SJCRH30 (cell line): Measurements from ENCODE around the gene SESN1. TPM values are rescaled to one million over a fixed set of nuclear protein-coding genes. Genes with fewer than 3 reads are reported as not detected.

ENCODE experiments used
- DNase-seq, 2 experiments: peaks; one replicate each; pipeline ENCODE4 v3.0.0-alpha.2; 2015 to 2020
- H3K27ac ChIP-seq: fragments of 250-450 bp; sonication (Bioruptor Pico); 2 replicates; pipeline ENCODE4 v1.5.1; 2020; ENCODE audit warnings: mild to moderate bottlenecking, moderate library complexity
- H3K27me3 ChIP-seq: fragments of 250-450 bp; sonication (Bioruptor Pico); 2 replicates; pipeline ENCODE4 v1.5.1; 2020; ENCODE audit warnings: mild to moderate bottlenecking, moderate library complexity
- H3K36me3 ChIP-seq: fragments of 250-450 bp; sonication (Bioruptor Pico); 2 replicates; pipeline ENCODE4 v1.5.1; 2020; ENCODE audit warnings: mild to moderate bottlenecking, moderate library complexity
- H3K4me1 ChIP-seq: fragments of 250-450 bp; sonication (Bioruptor Pico); 2 replicates; pipeline ENCODE4 v1.5.1; 2020; ENCODE audit warnings: mild to moderate bottlenecking, moderate library complexity
- H3K4me3 ChIP-seq: fragments of 250-450 bp; sonication (Bioruptor Pico); 2 replicates; pipeline ENCODE4 v1.5.1; 2020; ENCODE audit warnings: mild to moderate bottlenecking, moderate library complexity
- H3K9me3 ChIP-seq: fragments of 250-450 bp; sonication (Bioruptor Pico); replicated peaks from 2 replicates; pipeline ENCODE4 v1.5.1; 2020; ENCODE audit warnings: mild to moderate bottlenecking, moderate library complexity
- total RNA-seq: library from RNA; depleted of rRNA; stranded (reverse); fragments of >200 nt; shearing (Covaris generic); gene quantifications from 2 replicates; pipeline ENCODE4 v1.2.3, GENCODE V29; 2014

The SESN1 gene
- total RNA-seq, 1 experiment from 2014 or later, result 23.7 TPM

GRCh38 chr6:108951351-108951953 is 143.2 kb downstream of the SESN1 start:
- no peak overlapping the region for H3K27ac ChIP-seq
- no peak for DNase-seq

GRCh38 chr6:108948181-108948661 is 146.4 kb downstream of the SESN1 start:
- H3K36me3 ChIP-seq, result no peaks in the 10 kb centered on the region
- no peak overlapping the region for H3K4me3 ChIP-seq
- DNase-seq, result no peak
- no peaks in the 10 kb centered on the region for H3K9me3 ChIP-seq
- no peaks in the 10 kb centered on the region for H3K27me3 ChIP-seq
- H3K4me1 ChIP-seq, result peaks cover 31% of the 10 kb centered on the region
- peak overlapping the region; percentile 14; the same call in 1 of the 2 replicates for H3K27ac ChIP-seq

More at GRCh38 chr6:108951351-108951953, 143.2 kb downstream of the SESN1 start:
- Histone ChIP-seq H3K36me3 (no peaks in the 10 kb centered on the region), H3K4me3 (no peak overlapping the region), H3K9me3 (no peaks in the 10 kb centered on the region), H3K4me1 (peaks cover 16% of the 10 kb centered on the region), H3K27me3 (no peaks in the 10 kb centered on the region)

GRCh38 chr6:108947114-108947854 is 147.4 kb downstream of the SESN1 start:
- Histone ChIP-seq H3K4me3 (no peak overlapping the region), H3K9me3 (no peaks in the 10 kb centered on the region), H3K36me3 (no peaks in the 10 kb centered on the region), H3K27me3 (no peaks in the 10 kb centered on the region), H3K4me1 (peaks cover 31% of the 10 kb centered on the region), H3K27ac (peak overlapping the region; percentile 23; the same call in 1 of the 2 replicates)
- DNase-seq, result peak; percentile 43 to 78

- peaks cover 31% of the 10 kb centered on the region for H3K4me1 ChIP-seq
- H3K9me3 ChIP-seq, result no peaks in the 10 kb centered on the region
- H3K27ac ChIP-seq, result no peak overlapping the region; the same call in 1 of the 2 replicates
- H3K27me3 ChIP-seq, result no peaks in the 10 kb centered on the region
- no peaks in the 10 kb centered on the region for H3K36me3 ChIP-seq
- no peak overlapping the region for H3K4me3 ChIP-seq
- DNase-seq, result no peak
Measured at GRCh38 chr6:108946695-108947094, 148.0 kb downstream of the SESN1 start.

GRCh38 chr6:108945681-108946159 is 148.9 kb downstream of the SESN1 start:
- H3K27me3 ChIP-seq, result no peaks in the 10 kb centered on the region
- H3K4me1 ChIP-seq, result peaks cover 31% of the 10 kb centered on the region
- DNase-seq, result no peak
- H3K9me3 ChIP-seq, result no peaks in the 10 kb centered on the region
- no peak overlapping the region for H3K4me3 ChIP-seq
- H3K36me3 ChIP-seq, result no peaks in the 10 kb centered on the region
- no peak overlapping the region for H3K27ac ChIP-seq

GRCh38 chr6:108944707-108945680 is 149.7 kb downstream of the SESN1 start:
- Histone ChIP-seq H3K4me3 (no peak overlapping the region), H3K36me3 (no peaks in the 10 kb centered on the region), H3K27me3 (no peaks in the 10 kb centered on the region), H3K27ac (peak overlapping the region; percentile 13; the same call in 1 of the 2 replicates), H3K9me3 (no peaks in the 10 kb centered on the region), H3K4me1 (peaks cover 31% of the 10 kb centered on the region)
- DNase-seq, result no peak

GRCh38 chr6:108944071-108944470 is 150.6 kb downstream of the SESN1 start:
- Histone ChIP-seq H3K36me3 (no peaks in the 10 kb centered on the region), H3K4me1 (peaks cover 31% of the 10 kb centered on the region), H3K27ac (peak overlapping the region; percentile 13; the same call in 1 of the 2 replicates), H3K4me3 (no peak overlapping the region), H3K9me3 (no peaks in the 10 kb centered on the region), H3K27me3 (no peaks in the 10 kb centered on the region)
- DNase-seq, result peak; percentile 78 to 85

- H3K27me3 ChIP-seq, result no peaks in the 10 kb centered on the region
- no peak overlapping the region for H3K4me3 ChIP-seq
- H3K27ac ChIP-seq, result no peak overlapping the region
- H3K9me3 ChIP-seq, result no peaks in the 10 kb centered on the region
- DNase-seq, result no peak
- peaks cover 27% of the 10 kb centered on the region for H3K4me1 ChIP-seq
- H3K36me3 ChIP-seq, result no peaks in the 10 kb centered on the region
Measured at GRCh38 chr6:108942556-108943492, 151.8 kb downstream of the SESN1 start.

- Histone ChIP-seq H3K27me3 (no peaks in the 10 kb centered on the region), H3K4me1 (peaks cover 19% of the 10 kb centered on the region), H3K9me3 (no peaks in the 10 kb centered on the region), H3K36me3 (no peaks in the 10 kb centered on the region), H3K27ac (no peak overlapping the region), H3K4me3 (no peak overlapping the region)
- no peak for DNase-seq
Measured at GRCh38 chr6:108941859-108942258, 152.8 kb downstream of the SESN1 start.

GRCh38 chr6:108941281-108941680 is 153.4 kb downstream of the SESN1 start:
- Histone ChIP-seq H3K27me3 (no peaks in the 10 kb centered on the region), H3K9me3 (no peaks in the 10 kb centered on the region), H3K4me1 (peaks cover 15% of the 10 kb centered on the region), H3K36me3 (no peaks in the 10 kb centered on the region), H3K27ac (no peak overlapping the region), H3K4me3 (no peak overlapping the region)
- DNase-seq, result no peak

GRCh38 chr6:108940741-108941140 is 153.9 kb downstream of the SESN1 start:
- Histone ChIP-seq H3K9me3 (no peaks in the 10 kb centered on the region), H3K27me3 (no peaks in the 10 kb centered on the region), H3K27ac (no peak overlapping the region), H3K36me3 (no peaks in the 10 kb centered on the region), H3K4me1 (peaks cover 15% of the 10 kb centered on the region), H3K4me3 (no peak overlapping the region)
- no peak for DNase-seq

- Histone ChIP-seq H3K4me1 (no peaks in the 10 kb centered on the region), H3K27me3 (no peaks in the 10 kb centered on the region), H3K27ac (no peak overlapping the region), H3K9me3 (no peaks in the 10 kb centered on the region; the same call in 1 of the 2 replicates), H3K36me3 (no peaks in the 10 kb centered on the region), H3K4me3 (no peak overlapping the region)
- no peak for DNase-seq
Measured at GRCh38 chr6:108937170-108937569, 157.5 kb downstream of the SESN1 start.
